ENCODE measurements around the gene SCN11A. TPM values are rescaled to one million over a fixed set of nuclear protein-coding genes. Genes with fewer than 3 reads are reported as not detected.
"Not testable (repeated sequence)": the region's sequence is repeated elsewhere in the genome, so short reads cannot be mapped to it uniquely, and the experiment has no call there.

The SCN11A gene
- total and polyA plus RNA-seq, 7 donors, result under 0.01 to 3.0 (median 1.2) TPM; not detected in 1

DNA sequence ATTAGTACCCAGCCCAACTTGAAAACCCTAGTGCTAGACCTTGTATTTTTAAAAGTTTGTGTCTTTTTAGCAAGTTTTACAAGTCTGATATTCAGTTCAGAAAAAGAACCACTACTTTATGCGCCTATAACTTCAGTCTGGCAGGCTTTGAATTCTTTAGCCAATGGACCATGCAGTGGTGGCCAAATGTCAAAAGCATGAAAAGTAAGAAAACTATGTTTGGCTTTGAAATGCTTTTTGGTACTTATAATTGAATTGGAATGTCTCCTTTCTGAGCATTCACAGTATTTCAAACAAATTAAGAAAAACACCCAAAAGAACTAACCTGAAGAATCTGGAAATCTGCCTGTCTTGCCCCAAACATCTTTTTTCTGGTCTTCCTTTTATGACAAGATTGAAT, 12.9 kb upstream of the SCN11A start:
- Histone ChIP-seq H3K27ac (no peak overlapping the region), H3K27me3 (no peaks in the 10 kb centered on the region), H3K36me3 (peaks cover 0 to 43% (median 5%) of the 10 kb centered on the region in 4 donors), H3K4me1 (no peaks in the 10 kb centered on the region), H3K4me3 (no peak overlapping the region), H3K9me3 (no peaks in the 10 kb centered on the region)
- no peak for DNase-seq
- intact Hi-C loops (cut with DNase I), result no loop called here
- 97 to 98% methylated on average over 1 of the region's 1 CpG for WGBS, 2 donors
- no peak for TF ChIP-seq POLR2AphosphoS5 (IDR thresholded peaks at IDR 0.05)
- TF ChIP-seq, protein P1, sequence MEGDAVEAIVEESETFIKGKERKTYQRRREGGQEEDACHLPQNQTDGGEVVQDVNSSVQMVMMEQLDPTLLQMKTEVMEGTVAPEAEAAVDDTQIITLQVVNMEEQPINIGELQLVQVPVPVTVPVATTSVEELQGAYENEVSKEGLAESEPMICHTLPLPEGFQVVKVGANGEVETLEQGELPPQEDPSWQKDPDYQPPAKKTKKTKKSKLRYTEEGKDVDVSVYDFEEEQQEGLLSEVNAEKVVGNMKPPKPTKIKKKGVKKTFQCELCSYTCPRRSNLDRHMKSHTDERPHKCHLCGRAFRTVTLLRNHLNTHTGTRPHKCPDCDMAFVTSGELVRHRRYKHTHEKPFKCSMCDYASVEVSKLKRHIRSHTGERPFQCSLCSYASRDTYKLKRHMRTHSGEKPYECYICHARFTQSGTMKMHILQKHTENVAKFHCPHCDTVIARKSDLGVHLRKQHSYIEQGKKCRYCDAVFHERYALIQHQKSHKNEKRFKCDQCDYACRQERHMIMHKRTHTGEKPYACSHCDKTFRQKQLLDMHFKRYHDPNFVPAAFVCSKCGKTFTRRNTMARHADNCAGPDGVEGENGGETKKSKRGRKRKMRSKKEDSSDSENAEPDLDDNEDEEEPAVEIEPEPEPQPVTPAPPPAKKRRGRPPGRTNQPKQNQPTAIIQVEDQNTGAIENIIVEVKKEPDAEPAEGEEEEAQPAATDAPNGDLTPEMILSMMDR (IDR thresholded peaks at IDR 0.05), result no peak
- TF ChIP-seq POLR2A (IDR thresholded peaks at IDR 0.05), result no peak
- no peak for TF ChIP-seq EP300 (IDR thresholded peaks at IDR 0.05)

DNA sequence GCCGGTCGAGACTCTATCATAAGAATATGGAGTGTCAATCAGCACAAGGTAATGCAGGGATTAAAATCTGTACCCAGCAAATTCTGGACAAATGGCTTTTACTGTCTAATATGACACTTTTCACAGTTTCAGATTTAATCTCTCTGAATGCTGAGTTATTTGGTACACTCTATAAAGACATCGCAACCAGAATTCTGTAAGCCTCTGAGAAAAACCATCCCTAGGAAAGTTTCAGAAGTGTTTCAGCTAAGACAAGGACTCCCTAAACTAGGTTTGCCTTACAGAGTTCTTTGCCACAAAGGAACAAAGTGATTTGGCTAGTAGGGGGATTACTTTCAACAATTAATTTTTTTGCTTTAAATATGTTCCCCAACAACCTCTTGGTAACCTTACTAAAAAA, 11.4 kb upstream of the SCN11A start:
- Histone ChIP-seq H3K4me3 (no peak overlapping the region), H3K9me3 (no peaks in the 10 kb centered on the region), H3K36me3 (peaks cover 0 to 28% (median 2%) of the 10 kb centered on the region in 4 donors), H3K4me1 (no peaks in the 10 kb centered on the region), H3K27ac (no peak overlapping the region), H3K27me3 (no peaks in the 10 kb centered on the region)
- WGBS, 2 donors, result 93 to 94% methylated on average over 3 of the region's 3 CpGs
- no peak for TF ChIP-seq POLR2AphosphoS5 (IDR thresholded peaks at IDR 0.05)
- TF ChIP-seq, protein P1 (IDR thresholded peaks at IDR 0.05), result no peak
- intact Hi-C loops (cut with DNase I), result no loop called here
- DNase-seq, result no peak

DNA sequence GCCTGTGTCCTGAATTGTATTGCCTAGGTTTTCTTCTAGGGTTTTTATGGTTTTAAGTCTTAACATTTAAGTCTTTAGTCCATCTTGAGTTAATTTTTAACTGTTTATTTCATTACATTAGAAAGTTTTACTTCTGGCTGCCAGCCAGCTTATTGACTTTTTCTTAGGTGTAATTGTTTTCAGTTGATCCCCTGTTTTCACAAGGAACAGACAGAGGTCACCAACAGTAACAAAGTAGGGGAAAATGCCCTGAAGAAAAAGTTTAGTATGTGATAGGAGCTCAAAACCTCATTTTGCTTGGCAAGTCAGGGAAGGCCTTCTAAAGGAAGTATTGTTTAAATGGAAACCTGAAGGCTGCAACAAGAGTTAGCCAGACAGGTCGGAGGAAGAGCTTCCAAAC, 10.4 kb upstream of the SCN11A start:
- Histone ChIP-seq H3K9me3 (no peaks in the 10 kb centered on the region), H3K4me1 (no peaks in the 10 kb centered on the region), H3K27me3 (no peaks in the 10 kb centered on the region), H3K4me3 (no peak overlapping the region), H3K27ac (no peak overlapping the region), H3K36me3 (peaks cover 0 to 19% (median 2%) of the 10 kb centered on the region in 4 donors)
- DNase-seq, result no peak
- intact Hi-C loops (cut with DNase I), result no loop called here
- WGBS, 2 donors, result 22 to 73% methylated on average over 1 of the region's 1 CpG
- TF ChIP-seq POLR2A (IDR thresholded peaks at IDR 0.05), result no peak
- TF ChIP-seq EP300 (IDR thresholded peaks at IDR 0.05), result no peak
- TF ChIP-seq, protein P1 (IDR thresholded peaks at IDR 0.05), result no peak

DNA sequence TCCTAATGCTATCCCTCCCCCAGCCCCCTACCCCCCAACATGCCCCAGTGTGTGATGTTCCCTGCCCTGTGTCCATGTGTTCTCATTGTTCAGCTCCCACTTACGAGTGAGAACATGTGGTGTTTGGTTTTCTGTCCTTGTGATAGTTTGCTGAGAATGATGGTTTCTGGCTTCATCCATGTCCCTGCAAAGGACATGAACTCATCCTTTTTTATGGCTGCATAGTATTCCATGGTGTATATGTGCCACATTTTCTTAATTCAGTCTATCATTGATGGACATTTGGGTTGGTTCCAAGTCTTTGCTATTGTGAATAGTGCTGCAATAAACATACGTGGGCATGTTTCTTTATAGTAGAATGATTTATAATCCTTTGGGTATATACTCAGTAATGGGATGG, 9.5 kb upstream of the SCN11A start:
- H3K9me3 ChIP-seq; H3K27me3 ChIP-seq; H3K36me3 ChIP-seq; H3K4me3 ChIP-seq; intact Hi-C loops (cut with DNase I); H3K27ac ChIP-seq; DNase-seq; H3K4me1 ChIP-seq: not testable (repeated sequence)
- WGBS, 2 donors, result 56 to 82% methylated on average over 2 of the region's 2 CpGs

DNA sequence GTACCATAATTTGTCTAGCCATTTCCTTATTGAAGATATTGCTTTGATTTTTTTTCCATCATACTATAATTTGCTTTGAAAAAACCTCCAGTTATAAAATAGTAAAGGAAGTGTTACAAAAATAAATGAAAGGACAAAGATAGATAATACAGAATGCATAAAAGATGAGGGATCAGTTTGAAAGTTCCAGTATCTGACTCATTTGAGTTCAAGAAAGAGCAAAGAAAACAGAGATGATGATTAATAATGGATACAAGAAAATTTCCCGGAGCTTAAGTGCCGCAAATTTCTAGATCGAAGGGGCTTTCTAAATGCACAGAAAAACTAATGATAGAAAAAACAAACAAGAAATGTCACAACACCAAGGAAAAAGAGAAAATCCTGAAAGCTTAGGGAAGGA, 4.4 kb upstream of the SCN11A start:
- no peak overlapping the region for H3K27ac ChIP-seq
- 76 to 81% methylated on average over 3 of the region's 3 CpGs for WGBS, 2 donors
- no peaks in the 10 kb centered on the region for H3K9me3 ChIP-seq
- peaks cover 0 to 4% (median 0%) of the 10 kb centered on the region in 4 donors for H3K36me3 ChIP-seq
- no peak for DNase-seq
- peaks cover 0 to 18% (median 16%) of the 10 kb centered on the region in 4 donors for H3K4me1 ChIP-seq
- intact Hi-C loops (cut with DNase I), result loop anchor here (10.0 kb wide), 2 partner anchors 601 to 1399 kb away; partner anchors contain the start of genes ACVR2B and RPL14
- no peak for TF ChIP-seq POLR2A (IDR thresholded peaks at IDR 0.05)
- no peak for TF ChIP-seq POLR2AphosphoS5 (IDR thresholded peaks at IDR 0.05)
- TF ChIP-seq EP300 (IDR thresholded peaks at IDR 0.05), result no peak
- TF ChIP-seq, protein P1 (IDR thresholded peaks at IDR 0.05), result no peak
- no peak overlapping the region for H3K4me3 ChIP-seq
- no peaks in the 10 kb centered on the region for H3K27me3 ChIP-seq

All from sigmoid colon (tissue), 7 donors.